HCT116 (cell line): Measurements from ENCODE around the gene COG5.

ENCODE experiments used
- CTCF ChIP-seq, 3 experiments: fragments of 200-600 bp in 1 of 3; sonication (generic) in 1 of 3; IDR thresholded peaks in 2 of 3; conservative IDR thresholded peaks in 1 of 3; 2 replicates each; pipeline ENCODE4 v1.5.1; 2012 to 2017; ENCODE audit warnings: low read depth in 2 of 3, low read length in 2 of 3, antibody characterized with exemption in 1 of 3, borderline replicate concordance in 1 of 3, control low read depth in 1 of 3, mild to moderate bottlenecking in 1 of 3, mixed read lengths in 1 of 3, mixed run types in 1 of 3, moderate library complexity in 1 of 3; ENCODE audit not compliant: insufficient read depth in 1 of 3
- EGR1 ChIP-seq: IDR thresholded peaks from 2 replicates; pipeline ENCODE4 v1.6.1; 2012; ENCODE audit warnings: low read depth
- EZH2 ChIP-seq: fragments of 200-600 bp; sonication (generic); IDR thresholded peaks from 2 replicates; pipeline ENCODE4 v1.6.1; 2017; ENCODE audit warnings: antibody characterized with exemption, mixed run types
- EZH2phosphoT487 ChIP-seq: fragments of 200-600 bp; IDR thresholded peaks from 2 replicates; pipeline ENCODE4 v1.6.1; 2018; ENCODE audit warnings: antibody characterized with exemption, borderline replicate concordance
- JUND ChIP-seq: IDR thresholded peaks from 2 replicates; pipeline ENCODE4 v1.6.1; 2012
- POLR2A ChIP-seq: IDR thresholded peaks from 2 replicates; pipeline ENCODE4 v1.7.0; 2011; ENCODE audit warnings: borderline replicate concordance; ENCODE audit not compliant: insufficient read depth, insufficient read length; ENCODE audit errors: extremely low read depth
- POLR2AphosphoS5 ChIP-seq: IDR thresholded peaks from 2 replicates; pipeline ENCODE4 v1.6.1; 2011; ENCODE audit warnings: mild to moderate bottlenecking, low read depth, low read length, moderate library complexity
- RAD21 ChIP-seq: IDR thresholded peaks from 2 replicates; pipeline ENCODE4 v1.6.1; 2012; ENCODE audit warnings: low read depth, mild to moderate bottlenecking
- SIN3A ChIP-seq: IDR thresholded peaks from 2 replicates; pipeline ENCODE4 v1.6.1; 2012; ENCODE audit warnings: low read depth
- SP1 ChIP-seq: IDR thresholded peaks from 2 replicates; pipeline ENCODE4 v1.6.1; 2012; ENCODE audit warnings: low read depth
- ZFX ChIP-seq: fragments of 450-650 bp; IDR thresholded peaks from 2 replicates; pipeline ENCODE4 v1.6.1; 2017
- ZNF274 ChIP-seq: fragments of 200-500 bp; sonication (Bioruptor generic); IDR thresholded peaks from 2 replicates; pipeline ENCODE4 v1.6.1; 2014; ENCODE audit warnings: mild to moderate bottlenecking, low read depth, low read length, inconsistent platforms
- TF ChIP-seq, protein P1 (sequence below): IDR thresholded peaks from 2 replicates; pipeline ENCODE4 v1.6.1; 2012; ENCODE audit warnings: low read depth
- TF ChIP-seq, protein P2 (sequence below): IDR thresholded peaks from 2 replicates; pipeline ENCODE4 v1.6.1; 2012

DNA sequence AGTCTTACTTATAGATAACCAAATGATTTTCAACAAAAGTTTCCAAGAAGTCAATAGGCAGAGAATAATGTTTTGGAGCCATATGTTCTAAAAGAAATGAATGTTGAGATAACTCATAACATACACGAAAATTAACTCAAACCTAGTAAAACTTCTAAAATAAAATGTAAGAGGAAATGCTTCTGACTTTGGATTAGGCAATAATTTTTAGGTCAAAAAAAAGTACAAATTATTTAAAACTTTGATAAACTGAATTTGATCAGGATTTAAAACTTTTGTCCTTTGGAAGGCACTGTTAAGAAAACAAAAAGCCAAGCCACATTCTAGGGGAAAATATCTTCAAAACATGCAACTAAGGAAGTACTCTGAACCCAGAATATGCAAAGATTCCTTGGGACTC, 242.1 kb downstream of the COG5 start:
- TF ChIP-seq CTCF (IDR thresholded peaks at IDR 0.05 in 2 of 3, conservative IDR thresholded peaks at IDR 0.05 in 1 of 3; ENCODE audit: borderline replicate concordance in 1 of 3, insufficient read depth in 1 of 3, low read depth in 2 of 3, low read length in 2 of 3): no peak
- TF ChIP-seq POLR2A: no peak
- no peak for TF ChIP-seq ZFX
- no peak for TF ChIP-seq POLR2AphosphoS5
- TF ChIP-seq EZH2phosphoT487: no peak
- no peak for TF ChIP-seq JUND
- TF ChIP-seq RAD21: no peak
- TF ChIP-seq, protein P1, sequence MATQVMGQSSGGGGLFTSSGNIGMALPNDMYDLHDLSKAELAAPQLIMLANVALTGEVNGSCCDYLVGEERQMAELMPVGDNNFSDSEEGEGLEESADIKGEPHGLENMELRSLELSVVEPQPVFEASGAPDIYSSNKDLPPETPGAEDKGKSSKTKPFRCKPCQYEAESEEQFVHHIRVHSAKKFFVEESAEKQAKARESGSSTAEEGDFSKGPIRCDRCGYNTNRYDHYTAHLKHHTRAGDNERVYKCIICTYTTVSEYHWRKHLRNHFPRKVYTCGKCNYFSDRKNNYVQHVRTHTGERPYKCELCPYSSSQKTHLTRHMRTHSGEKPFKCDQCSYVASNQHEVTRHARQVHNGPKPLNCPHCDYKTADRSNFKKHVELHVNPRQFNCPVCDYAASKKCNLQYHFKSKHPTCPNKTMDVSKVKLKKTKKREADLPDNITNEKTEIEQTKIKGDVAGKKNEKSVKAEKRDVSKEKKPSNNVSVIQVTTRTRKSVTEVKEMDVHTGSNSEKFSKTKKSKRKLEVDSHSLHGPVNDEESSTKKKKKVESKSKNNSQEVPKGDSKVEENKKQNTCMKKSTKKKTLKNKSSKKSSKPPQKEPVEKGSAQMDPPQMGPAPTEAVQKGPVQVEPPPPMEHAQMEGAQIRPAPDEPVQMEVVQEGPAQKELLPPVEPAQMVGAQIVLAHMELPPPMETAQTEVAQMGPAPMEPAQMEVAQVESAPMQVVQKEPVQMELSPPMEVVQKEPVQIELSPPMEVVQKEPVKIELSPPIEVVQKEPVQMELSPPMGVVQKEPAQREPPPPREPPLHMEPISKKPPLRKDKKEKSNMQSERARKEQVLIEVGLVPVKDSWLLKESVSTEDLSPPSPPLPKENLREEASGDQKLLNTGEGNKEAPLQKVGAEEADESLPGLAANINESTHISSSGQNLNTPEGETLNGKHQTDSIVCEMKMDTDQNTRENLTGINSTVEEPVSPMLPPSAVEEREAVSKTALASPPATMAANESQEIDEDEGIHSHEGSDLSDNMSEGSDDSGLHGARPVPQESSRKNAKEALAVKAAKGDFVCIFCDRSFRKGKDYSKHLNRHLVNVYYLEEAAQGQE: no peak
- TF ChIP-seq, protein P2, sequence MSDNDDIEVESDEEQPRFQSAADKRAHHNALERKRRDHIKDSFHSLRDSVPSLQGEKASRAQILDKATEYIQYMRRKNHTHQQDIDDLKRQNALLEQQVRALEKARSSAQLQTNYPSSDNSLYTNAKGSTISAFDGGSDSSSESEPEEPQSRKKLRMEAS: no peak
- no peak for TF ChIP-seq EGR1
- TF ChIP-seq ZNF274: no peak
- TF ChIP-seq SP1: no peak
- no peak for TF ChIP-seq SIN3A
- no peak for TF ChIP-seq EZH2
